OCI-LY7 (cell line): ENCODE measurements around the gene IL6ST. TPM values are rescaled to one million over a fixed set of nuclear protein-coding genes. Genes with fewer than 3 reads are reported as not detected.
"Not testable (repeated sequence)": the region's sequence is repeated elsewhere in the genome, so short reads cannot be mapped to it uniquely, and the experiment has no call there.

Source experiments
- BruUV-seq: library from RNA; stranded (reverse); fragments of 400-500 nt; replicated peaks from 2 replicates; lab custom pipeline; 2021; lab: Mats Ljungman, UMichigan
- CTCF ChIA-PET: fragments of 300-600 bp; sonication (Branson Sonifier 250); formaldehyde crosslinking; loops from one replicate; lab custom pipeline; 2022; ENCODE audit warnings: antibody characterized with exemption; ENCODE audit not compliant: unreplicated experiment; lab: Charles Lee
- POLR2A ChIA-PET: fragments of 300-600 bp; sonication (Branson Sonifier 250); formaldehyde crosslinking; loops from one replicate; lab custom pipeline; 2022; ENCODE audit warnings: antibody characterized with exemption; lab: Charles Lee
- DNase-seq: peaks from one replicate; pipeline ENCODE4 v3.0.0-alpha.2; 2015; ENCODE audit warnings: low spot score
- H2AFZ ChIP-seq: fragments of 200-600 bp; sonication (generic), shearing (Covaris generic); 2 replicates; pipeline ENCODE4 v1.6.1; 2014; ENCODE audit warnings: mild to moderate bottlenecking, antibody characterized with exemption, low read length, moderate library complexity
- H3K27ac ChIP-seq: fragments of 200-600 bp; sonication (generic); 2 replicates; pipeline ENCODE4 v1.5.1; 2014; ENCODE audit warnings: mixed run types, low read depth, mild to moderate bottlenecking, moderate library complexity, low read length, inconsistent platforms; ENCODE audit not compliant: poor library complexity, severe bottlenecking
- H3K36me3 ChIP-seq: fragments of 200-600 bp; sonication (generic); 2 replicates; pipeline ENCODE4 v1.6.1; 2014; ENCODE audit warnings: mild to moderate bottlenecking, antibody characterized with exemption, low read length, moderate library complexity, mixed read lengths; ENCODE audit not compliant: insufficient read depth
- H3K4me1 ChIP-seq: fragments of 200-600 bp; sonication (generic); 2 replicates; pipeline ENCODE4 v1.5.1; 2014; ENCODE audit warnings: mild to moderate bottlenecking, low read length; ENCODE audit not compliant: insufficient read depth, poor library complexity, severe bottlenecking
- H3K4me2 ChIP-seq: fragments of 200-600 bp; sonication (generic); 2 replicates; pipeline ENCODE4 v1.6.1; 2014; ENCODE audit warnings: mild to moderate bottlenecking, low read length
- H3K4me3 ChIP-seq: fragments of 200-600 bp; sonication (generic); 2 replicates; pipeline ENCODE4 v1.5.1; 2014; ENCODE audit warnings: mild to moderate bottlenecking, low read depth, low read length; ENCODE audit not compliant: poor library complexity, severe bottlenecking
- H3K79me2 ChIP-seq: fragments of 200-600 bp; sonication (generic); 2 replicates; pipeline ENCODE4 v1.6.1; 2016; ENCODE audit warnings: low read depth, mild to moderate bottlenecking, low read length, moderate library complexity, mixed read lengths; ENCODE audit not compliant: insufficient read depth
- H3K9me2 ChIP-seq: fragments of 200-600 bp; sonication (generic); 2 replicates; pipeline ENCODE4 v1.6.1; 2016; ENCODE audit warnings: mild to moderate bottlenecking, low read length, mixed read lengths; ENCODE audit not compliant: insufficient read depth
- H3K9me3 ChIP-seq: fragments of 200-600 bp; sonication (generic); 2 replicates; pipeline ENCODE4 v1.6.1; 2014; ENCODE audit warnings: mild to moderate bottlenecking, mixed run types, low read length, mixed read lengths
- H4K20me1 ChIP-seq: fragments of 200-600 bp; sonication (generic); 2 replicates; pipeline ENCODE4 v1.6.1; 2014; ENCODE audit warnings: mild to moderate bottlenecking, antibody characterized with exemption, low read length, moderate library complexity, mixed read lengths; ENCODE audit not compliant: insufficient read depth
- EZH2phosphoT487 ChIP-seq: fragments of 200-600 bp; sonication (generic); IDR thresholded peaks from 2 replicates; pipeline ENCODE4 v1.6.1; 2018; ENCODE audit warnings: low read depth, borderline replicate concordance, mild to moderate bottlenecking, mixed run types, antibody characterized with exemption, low read length, moderate library complexity, mixed read lengths
- intact Hi-C: fragments of 100-400 bp; cut with micrococcal nuclease; formaldehyde crosslinking; loops from one replicate; pipeline ENCODE4 v1.10.0; 2022; ENCODE audit not compliant: unreplicated experiment
- total RNA-seq, 2 experiments: library from RNA; depleted of rRNA in 1 of 2; stranded (reverse); fragments of >200 nt in 1 of 2; shearing (Covaris generic) in 1 of 2; gene quantifications; 2 replicates each; pipeline ENCODE4 v1.2.3, GENCODE V29; 2014 to 2022
- TF ChIP-seq, protein P1 (sequence below): fragments of 200-600 bp; sonication (generic); conservative IDR thresholded peaks from 2 replicates; pipeline ENCODE4 v1.5.1; 2014; ENCODE audit warnings: mild to moderate bottlenecking, antibody characterized with exemption, low read length, moderate library complexity, mixed read lengths

Gene IL6ST
- total RNA-seq, 2 experiments from 2014 or later: 5.6 to 13.3 TPM

DNA sequence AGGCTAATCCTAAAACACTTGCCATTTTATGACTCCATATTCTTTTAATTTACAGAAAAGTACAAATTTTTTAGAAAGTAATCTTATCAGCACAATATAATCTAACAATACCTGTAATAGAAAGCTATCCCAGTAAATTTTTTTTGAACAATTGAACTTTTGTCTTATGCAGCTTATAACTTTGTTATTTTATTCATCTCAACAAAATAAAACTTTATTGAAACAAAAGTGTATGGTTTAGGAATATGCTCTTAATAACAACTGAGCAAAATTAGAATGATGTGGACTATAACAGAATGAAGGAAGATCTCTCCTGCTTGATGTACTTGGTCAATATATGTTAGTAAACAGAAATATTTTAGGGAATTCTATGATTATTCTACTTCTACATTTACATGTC, 57.2 kb downstream of the IL6ST start:
- DNase-seq, H3K4me1 ChIP-seq, H3K9me3 ChIP-seq, BruUV-seq, H3K27ac ChIP-seq, H4K20me1 ChIP-seq, H3K79me2 ChIP-seq, H3K4me2 ChIP-seq, H2AFZ ChIP-seq, CTCF ChIA-PET, H3K4me3 ChIP-seq, H3K9me2 ChIP-seq: not testable (repeated sequence)
- intact Hi-C loops: loop anchor here (2.0 to 10.0 kb wide), 2 partner anchors 263 to 1337 kb away; no protein-coding TSS in a partner anchor
- POLR2A ChIA-PET: interaction anchor here (0.6 to 0.9 kb wide), 4 partner anchors 13 to 278 kb away, joined by 3 read pairs; no protein-coding TSS in a partner anchor
- peaks cover 11% of the 10 kb centered on the region; the same call in 1 of the 2 replicates for H3K36me3 ChIP-seq

DNA sequence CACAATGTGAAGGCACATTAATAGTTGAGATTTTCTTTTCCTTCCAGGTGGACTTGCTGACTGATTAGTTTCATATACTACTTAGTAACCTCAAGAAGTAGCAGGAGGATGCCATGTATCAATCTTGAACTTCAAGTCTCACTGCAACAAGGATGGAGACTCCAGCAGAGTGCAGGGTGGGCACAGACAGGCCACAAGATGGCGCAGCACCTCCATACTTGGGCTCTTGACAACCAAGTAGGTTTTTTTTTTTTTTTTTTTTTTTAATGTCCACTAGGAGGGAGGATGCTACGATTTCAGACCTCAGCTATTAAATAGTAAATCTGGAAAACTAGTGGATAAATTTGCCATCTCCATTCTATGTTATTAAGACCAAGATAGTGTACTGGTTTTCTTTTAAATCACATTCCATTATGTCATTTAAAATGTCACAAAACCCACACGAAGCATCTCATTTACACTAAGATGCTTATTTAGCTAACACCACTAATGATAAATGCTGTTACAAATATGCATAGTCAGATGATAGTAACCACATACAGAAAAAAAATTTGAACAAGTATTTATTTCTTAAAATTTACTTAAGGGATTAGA, 58.6 kb downstream of the IL6ST start:
- Histone ChIP-seq H3K4me3 (no peak overlapping the region), H3K27ac (no peak overlapping the region), H3K4me1 (no peaks in the 10 kb centered on the region), H3K4me2 (no peak overlapping the region), H3K9me3 (no peaks in the 10 kb centered on the region), H2AFZ (no peak overlapping the region), H3K9me2 (no peaks in the 10 kb centered on the region), H3K36me3 (peaks cover 5% of the 10 kb centered on the region; the same call in 1 of the 2 replicates), H4K20me1 (no peaks in the 10 kb centered on the region), H3K79me2 (no peaks in the 10 kb centered on the region)
- DNase-seq: peak; percentile 80
- intact Hi-C loops: loop anchor here (1.0 to 10.0 kb wide), 4 partner anchors 136 to 1339 kb away; no protein-coding TSS in a partner anchor
- ChIA-PET POLR2A (interaction anchor here (0.6 to 0.7 kb wide), 5 partner anchors 58 to 1432 kb away, joined by 3 to 6 read pairs (median 3); no protein-coding TSS in a partner anchor), CTCF (interaction anchor here (0.6 kb wide), 2 partner anchors 332 to 1326 kb away, joined by 3 to 6 read pairs; no protein-coding TSS in a partner anchor)
- no TSS peak for BruUV-seq
- TF ChIP-seq, protein P1, sequence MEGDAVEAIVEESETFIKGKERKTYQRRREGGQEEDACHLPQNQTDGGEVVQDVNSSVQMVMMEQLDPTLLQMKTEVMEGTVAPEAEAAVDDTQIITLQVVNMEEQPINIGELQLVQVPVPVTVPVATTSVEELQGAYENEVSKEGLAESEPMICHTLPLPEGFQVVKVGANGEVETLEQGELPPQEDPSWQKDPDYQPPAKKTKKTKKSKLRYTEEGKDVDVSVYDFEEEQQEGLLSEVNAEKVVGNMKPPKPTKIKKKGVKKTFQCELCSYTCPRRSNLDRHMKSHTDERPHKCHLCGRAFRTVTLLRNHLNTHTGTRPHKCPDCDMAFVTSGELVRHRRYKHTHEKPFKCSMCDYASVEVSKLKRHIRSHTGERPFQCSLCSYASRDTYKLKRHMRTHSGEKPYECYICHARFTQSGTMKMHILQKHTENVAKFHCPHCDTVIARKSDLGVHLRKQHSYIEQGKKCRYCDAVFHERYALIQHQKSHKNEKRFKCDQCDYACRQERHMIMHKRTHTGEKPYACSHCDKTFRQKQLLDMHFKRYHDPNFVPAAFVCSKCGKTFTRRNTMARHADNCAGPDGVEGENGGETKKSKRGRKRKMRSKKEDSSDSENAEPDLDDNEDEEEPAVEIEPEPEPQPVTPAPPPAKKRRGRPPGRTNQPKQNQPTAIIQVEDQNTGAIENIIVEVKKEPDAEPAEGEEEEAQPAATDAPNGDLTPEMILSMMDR: peak; percentile 98
- TF ChIP-seq EZH2phosphoT487: no peak

DNA sequence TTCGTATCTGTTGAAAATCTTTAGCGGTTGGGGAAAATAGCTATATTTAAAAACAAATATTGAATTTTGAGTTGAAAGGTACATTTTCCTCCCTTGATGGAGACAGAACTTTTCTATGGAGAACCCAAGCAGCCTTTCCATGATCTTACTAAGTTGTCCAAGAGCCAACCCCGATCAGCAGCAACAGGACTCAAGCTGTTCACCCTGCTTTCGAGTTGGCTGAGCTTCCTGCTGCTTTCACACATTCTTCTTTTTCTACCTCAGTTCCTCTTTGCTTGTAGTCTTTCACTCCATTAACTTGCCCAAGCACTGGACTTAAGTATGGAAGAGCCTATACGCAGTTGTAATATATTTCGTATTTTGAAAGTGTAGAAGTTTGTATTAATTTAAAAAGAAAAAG, 59.4 kb downstream of the IL6ST start:
- BruUV-seq: no TSS peak
- Histone ChIP-seq H3K79me2 (no peaks in the 10 kb centered on the region), H3K4me3 (no peak overlapping the region), H4K20me1 (no peaks in the 10 kb centered on the region), H3K4me2 (no peak overlapping the region), H3K27ac (no peak overlapping the region), H3K36me3 (0 out of 2 replicates have a peak, but pooled peaks cover 3% of the 10 kb centered on the region), H3K4me1 (no peaks in the 10 kb centered on the region), H3K9me2 (no peaks in the 10 kb centered on the region), H3K9me3 (no peaks in the 10 kb centered on the region), H2AFZ (no peak overlapping the region)
- TF ChIP-seq, protein P1: no peak
- TF ChIP-seq EZH2phosphoT487: no peak
- intact Hi-C loops: loop anchor here (10.0 kb wide), 1 partner anchor 1339 kb away; no protein-coding TSS in a partner anchor
- ChIA-PET CTCF (no interaction called here), POLR2A (interaction anchor here (0.7 to 1.1 kb wide), 4 partner anchors 9 to 323 kb away, joined by 3 to 5 read pairs (median 3); no protein-coding TSS in a partner anchor)
- no peak for DNase-seq
